ENCODE results near the gene FHIP1B. TPM values are rescaled to one million over a fixed set of nuclear protein-coding genes. Genes with fewer than 3 reads are reported as not detected.

FHIP1B gene
- polyA plus RNA-seq, 1 experiment: 18.9 TPM

DNA sequence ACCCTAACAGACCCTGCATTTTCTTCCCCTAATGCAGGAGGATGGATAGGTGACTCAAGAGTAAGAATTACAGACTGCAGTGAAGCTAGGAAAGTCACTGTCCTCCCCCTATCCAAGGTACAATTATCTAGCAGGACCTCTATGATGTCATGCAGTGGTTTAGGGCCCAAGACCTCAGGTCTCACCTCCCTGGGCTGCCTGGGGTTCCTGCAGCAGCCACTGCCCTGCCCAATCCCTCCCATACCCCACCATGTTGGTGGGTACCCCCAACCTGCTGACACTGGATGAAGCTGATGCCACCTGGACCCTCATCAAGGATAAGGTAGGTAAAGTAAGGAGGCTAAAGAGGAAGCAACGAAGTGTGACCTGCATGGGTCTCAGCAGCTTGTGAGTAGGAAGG lies 29.1 kb downstream of the FHIP1B start, which contains the start of gene C11orf42:
Gene C11orf42 (plus strand): TSS at position 192 of the 400 bp plus-strand sequence. CDS start 59 bp downstream, at position 251.
- TF ChIP-seq, protein P1, sequence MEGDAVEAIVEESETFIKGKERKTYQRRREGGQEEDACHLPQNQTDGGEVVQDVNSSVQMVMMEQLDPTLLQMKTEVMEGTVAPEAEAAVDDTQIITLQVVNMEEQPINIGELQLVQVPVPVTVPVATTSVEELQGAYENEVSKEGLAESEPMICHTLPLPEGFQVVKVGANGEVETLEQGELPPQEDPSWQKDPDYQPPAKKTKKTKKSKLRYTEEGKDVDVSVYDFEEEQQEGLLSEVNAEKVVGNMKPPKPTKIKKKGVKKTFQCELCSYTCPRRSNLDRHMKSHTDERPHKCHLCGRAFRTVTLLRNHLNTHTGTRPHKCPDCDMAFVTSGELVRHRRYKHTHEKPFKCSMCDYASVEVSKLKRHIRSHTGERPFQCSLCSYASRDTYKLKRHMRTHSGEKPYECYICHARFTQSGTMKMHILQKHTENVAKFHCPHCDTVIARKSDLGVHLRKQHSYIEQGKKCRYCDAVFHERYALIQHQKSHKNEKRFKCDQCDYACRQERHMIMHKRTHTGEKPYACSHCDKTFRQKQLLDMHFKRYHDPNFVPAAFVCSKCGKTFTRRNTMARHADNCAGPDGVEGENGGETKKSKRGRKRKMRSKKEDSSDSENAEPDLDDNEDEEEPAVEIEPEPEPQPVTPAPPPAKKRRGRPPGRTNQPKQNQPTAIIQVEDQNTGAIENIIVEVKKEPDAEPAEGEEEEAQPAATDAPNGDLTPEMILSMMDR (IDR thresholded peaks at IDR 0.05; ENCODE audit: low read depth, low read length): no peak
- ChIA-PET POLR2A (no interaction called here), CTCF (interaction anchor here (2.1 kb wide), 1 partner anchor 158 kb away, joined by 7 read pairs; no protein-coding TSS in a partner anchor)
- Histone ChIP-seq H3K4me3 (ENCODE audit: low read depth, low read length) (no peak within 1 kb of the TSS), H3K27me3 (ENCODE audit: control insufficient read depth, insufficient read depth, low read length) (no peaks in the 10 kb centered on the region), H3K27ac (ENCODE audit: low read depth, low read length) (no peak within 1 kb of the TSS), H3K9me3 (ENCODE audit: control insufficient read depth, insufficient read depth, low read length) (no peaks in the 10 kb centered on the region)
- DNase-seq (ENCODE audit: low read depth, low spot score): no peak

DNA sequence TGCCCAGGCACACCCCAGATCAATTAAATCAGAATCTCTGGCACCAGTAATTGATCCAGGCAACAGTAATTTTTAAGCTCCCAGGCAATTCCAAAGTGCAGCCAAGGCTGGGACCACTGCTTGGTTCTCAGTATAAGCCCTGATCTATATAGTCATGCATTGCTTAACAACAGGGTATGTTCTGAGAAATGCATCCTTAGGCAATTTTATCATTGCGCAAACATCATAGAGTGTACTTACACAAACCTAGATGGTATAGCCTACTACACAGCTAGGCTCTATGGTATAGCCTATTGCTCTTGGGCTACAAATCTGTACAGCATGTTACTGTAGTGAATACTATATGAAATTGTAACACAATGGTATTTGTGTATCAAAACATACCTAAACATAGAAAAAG lies 29.7 kb downstream of the FHIP1B start:
- Histone ChIP-seq H3K27ac (ENCODE audit: low read depth, low read length) (no peak overlapping the region), H3K4me3 (ENCODE audit: low read depth, low read length) (no peak overlapping the region), H3K27me3 (ENCODE audit: control insufficient read depth, insufficient read depth, low read length) (no peaks in the 10 kb centered on the region), H3K9me3 (ENCODE audit: control insufficient read depth, insufficient read depth, low read length) (no peaks in the 10 kb centered on the region)
- no peak for DNase-seq (ENCODE audit: low read depth, low spot score)
- TF ChIP-seq, protein P1 (IDR thresholded peaks at IDR 0.05; ENCODE audit: low read depth, low read length): no peak
- ChIA-PET POLR2A (no interaction called here), CTCF (interaction anchor here (1.4 kb wide), 1 partner anchor 149 kb away, joined by 6 read pairs; no protein-coding TSS in a partner anchor)

DNA sequence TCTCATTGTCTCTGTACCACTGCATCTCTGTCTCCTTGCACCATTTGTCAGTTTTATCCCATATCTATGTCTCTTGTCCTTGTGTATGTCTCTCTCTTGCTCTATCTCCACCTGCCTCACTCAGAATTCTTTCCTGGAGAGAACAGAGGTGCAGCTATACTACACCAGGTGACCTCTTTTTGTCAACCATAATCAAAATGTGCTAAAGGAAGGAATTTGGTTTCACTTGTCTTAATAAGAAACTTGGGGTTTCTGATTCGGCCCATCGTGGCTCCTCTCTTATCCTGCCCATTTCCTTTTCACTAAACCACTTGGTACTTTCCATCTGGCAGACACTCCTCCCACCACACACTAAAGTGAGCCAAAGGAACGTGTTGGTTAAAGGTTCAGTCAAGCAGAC lies 31.1 kb downstream of the FHIP1B start:
- TF ChIP-seq, protein P1 (IDR thresholded peaks at IDR 0.05; ENCODE audit: low read depth, low read length): no peak
- CTCF ChIA-PET: interaction anchor here (0.7 to 1.4 kb wide), 2 partner anchors 150 to 536 kb away, joined by 3 to 6 read pairs; no protein-coding TSS in a partner anchor
- DNase-seq (ENCODE audit: low read depth, low spot score): no peak

DNA sequence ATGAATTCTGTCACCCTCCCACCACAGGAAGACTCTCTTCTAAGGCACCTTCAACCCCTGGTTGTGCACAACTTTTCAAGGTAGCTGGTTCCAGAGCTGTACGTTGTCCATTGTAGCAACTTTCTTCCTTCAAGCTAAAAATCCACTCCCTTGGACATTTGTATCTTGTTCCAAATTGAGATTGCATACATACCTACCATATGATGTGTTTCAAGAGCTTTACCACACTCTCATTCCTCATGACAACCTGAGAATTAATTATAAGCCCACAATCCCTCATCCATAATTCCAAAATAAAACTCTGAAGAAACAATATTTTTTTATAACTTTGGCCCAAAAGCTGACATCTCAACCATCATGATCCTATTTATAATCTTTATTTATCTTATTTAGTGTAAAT lies 32.4 kb downstream of the FHIP1B start:
- CTCF ChIA-PET: interaction anchor here (1.6 kb wide), 1 partner anchor 161 kb away, joined by 5 read pairs; no protein-coding TSS in a partner anchor
- no peaks in the 10 kb centered on the region for H3K9me3 ChIP-seq (ENCODE audit: control insufficient read depth, insufficient read depth, low read length)
- TF ChIP-seq, protein P1 (IDR thresholded peaks at IDR 0.05; ENCODE audit: low read depth, low read length): no peak
- POLR2A ChIA-PET: no interaction called here
- no peaks in the 10 kb centered on the region for H3K27me3 ChIP-seq (ENCODE audit: control insufficient read depth, insufficient read depth, low read length)
- no peak overlapping the region for H3K27ac ChIP-seq (ENCODE audit: low read depth, low read length)
- DNase-seq (ENCODE audit: low read depth, low spot score): no peak
- no peak overlapping the region for H3K4me3 ChIP-seq (ENCODE audit: low read depth, low read length)

More for the DNA sequence above, 31.1 kb downstream of the FHIP1B start:
- Histone ChIP-seq H3K27ac (ENCODE audit: low read depth, low read length) (no peak overlapping the region), H3K9me3 (ENCODE audit: control insufficient read depth, insufficient read depth, low read length) (no peaks in the 10 kb centered on the region), H3K27me3 (ENCODE audit: control insufficient read depth, insufficient read depth, low read length) (no peaks in the 10 kb centered on the region), H3K4me3 (ENCODE audit: low read depth, low read length) (no peak overlapping the region)
- POLR2A ChIA-PET: no interaction called here

DNA sequence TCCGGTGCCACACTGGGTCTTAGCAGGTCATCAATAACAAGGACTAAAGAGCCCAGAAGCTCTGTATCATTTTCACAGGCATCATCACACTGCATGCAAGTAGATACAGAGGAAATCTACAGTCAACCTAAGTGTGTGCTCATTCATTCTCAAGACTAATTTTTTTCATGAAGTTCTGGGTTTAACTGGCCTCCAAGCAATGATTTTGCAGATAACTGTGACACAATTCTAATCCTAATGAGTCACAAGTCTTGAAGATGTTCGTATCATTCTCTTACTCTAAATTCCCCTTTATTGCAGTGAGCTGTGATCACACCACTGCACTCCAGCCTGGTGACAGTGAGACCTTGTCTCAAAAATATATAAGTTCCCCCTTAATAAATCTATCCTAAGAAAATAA lies 33.0 kb downstream of the FHIP1B start:
- CTCF ChIA-PET: interaction anchor here (1.6 kb wide), 1 partner anchor 162 kb away, joined by 5 read pairs; no protein-coding TSS in a partner anchor
- no peak overlapping the region for H3K4me3 ChIP-seq (ENCODE audit: low read depth, low read length)
- POLR2A ChIA-PET: no interaction called here
- H3K9me3 ChIP-seq (ENCODE audit: control insufficient read depth, insufficient read depth, low read length): no peaks in the 10 kb centered on the region
- TF ChIP-seq, protein P1 (IDR thresholded peaks at IDR 0.05; ENCODE audit: low read depth, low read length): no peak
- no peak for DNase-seq (ENCODE audit: low read depth, low spot score)
- no peak overlapping the region for H3K27ac ChIP-seq (ENCODE audit: low read depth, low read length)
- H3K27me3 ChIP-seq (ENCODE audit: control insufficient read depth, insufficient read depth, low read length): no peaks in the 10 kb centered on the region
